Esophagus squamous epithelium (tissue), 5 donors: Measurements from ENCODE around the gene CNGB1. TPM values are rescaled to one million over a fixed set of nuclear protein-coding genes. Genes with fewer than 3 reads are reported as not detected.

ENCODE experiments used
- DNase-seq: peaks from one replicate; lab custom pipeline; 2025; lab: John Stamatoyannopoulos, UW
- H3K27ac ChIP-seq, 4 donors: fragments of 200-600 bp; sonication (generic); one replicate each; pipeline ENCODE4 v1.5.1; 2016 to 2019; ENCODE audit warnings: mild to moderate bottlenecking in 1 of 4
- H3K27me3 ChIP-seq, 4 donors: fragments of 200-600 bp; sonication (generic); 1 replicate in 3 of 4; 2 replicates in 1 of 4; pipeline versions ENCODE4 v1.5.1 to v1.6.0; 2017 to 2021; ENCODE audit warnings: antibody characterized with exemption in 1 of 4
- H3K36me3 ChIP-seq, 3 donors: fragments of 200-600 bp; sonication (generic); one replicate each; pipeline ENCODE4 v1.5.1; 2016 to 2019
- H3K4me1 ChIP-seq, 3 donors: fragments of 200-600 bp; sonication (generic); one replicate each; pipeline ENCODE4 v1.5.1; 2017 to 2019
- H3K4me3 ChIP-seq, 4 donors: fragments of 200-600 bp; sonication (generic); 1 replicate in 3 of 4; 2 replicates in 1 of 4; pipeline ENCODE4 v1.5.1; 2016 to 2019; ENCODE audit warnings: mild to moderate bottlenecking in 2 of 4, moderate library complexity in 1 of 4
- H3K9me3 ChIP-seq, 3 donors: fragments of 200-600 bp; sonication (generic); one replicate each; pipeline ENCODE4 v1.5.1; 2016 to 2019
- CTCF ChIP-seq, 6 experiments: fragments of 450-650 bp in 4 of 6; fragments of 200-600 bp in 2 of 6; sonication (generic) in 2 of 6; IDR thresholded peaks; one replicate each; pipeline ENCODE4 v1.5.1; 2016 to 2019; ENCODE audit warnings: antibody characterized with exemption in 6 of 6, mild to moderate bottlenecking in 4 of 6, moderate library complexity in 4 of 6
- POLR2A ChIP-seq, 4 donors: fragments of 450-650 bp; IDR thresholded peaks; one replicate each; pipeline ENCODE4 v1.6.1; 2017; ENCODE audit warnings: antibody characterized with exemption in 4 of 4, mild to moderate bottlenecking in 4 of 4, moderate library complexity in 3 of 4
- WGBS, 2 donors: methylation state at CpG; one replicate each; pipeline ENCODE4 v1.1.5; 2018; 5-methylcytosine and 5-hydroxymethylcytosine counted together
- intact Hi-C: fragments of 100-400 bp; cut with DNase I; formaldehyde crosslinking; loops from one replicate; pipeline ENCODE4 v1.15.0; 2022
- total RNA-seq, 4 donors: library from RNA; depleted of rRNA; stranded (reverse); fragments of >200 nt; gene quantifications; one replicate each; pipeline ENCODE4 v1.1.0, GENCODE V29; 2016
- donor health status: DM: yes; HTN: yes; CAD: no.

The CNGB1 gene
- total RNA-seq, 4 donors from 2014 or later: 0.04 TPM; not detected in 3

- Histone ChIP-seq H3K4me1 (peaks cover 17 to 71% (median 36%) of the 10 kb centered on the region in 3 donors), H3K4me3 (no peak overlapping the region), H3K36me3 (peaks cover 13 to 46% (median 20%) of the 10 kb centered on the region in 3 donors), H3K27me3 (no peaks in the 10 kb centered on the region), H3K9me3 (no peaks in the 10 kb centered on the region), H3K27ac (no peak overlapping the region)
- no peak for TF ChIP-seq CTCF (IDR thresholded peaks at IDR 0.05)
- TF ChIP-seq POLR2A (IDR thresholded peaks at IDR 0.05): no peak
- intact Hi-C loops: no loop called here
- WGBS, 2 donors: 95 to 99% methylated on average over 7 to 15 of the region's 36 CpGs
- no peak for DNase-seq
Measured at GRCh38 chr16:57997528-57998265, 26.8 kb upstream of the CNGB1 start.

- TF ChIP-seq POLR2A (IDR thresholded peaks at IDR 0.05) (no peak), CTCF (IDR thresholded peaks at IDR 0.05) (no peak)
- no peak for DNase-seq
- intact Hi-C loops: no loop called here
- no peak overlapping the region for H3K4me3 ChIP-seq
- H3K27me3 ChIP-seq: no peaks in the 10 kb centered on the region
- H3K9me3 ChIP-seq: no peaks in the 10 kb centered on the region
- no peak overlapping the region for H3K27ac ChIP-seq
- H3K36me3 ChIP-seq: peaks cover 13 to 42% (median 20%) of the 10 kb centered on the region in 3 donors
- WGBS, 2 donors: 98 to 100% methylated on average over 2 to 14 of the region's 35 CpGs
- H3K4me1 ChIP-seq: peaks cover 17 to 75% (median 36%) of the 10 kb centered on the region in 3 donors
Measured at GRCh38 chr16:57997176-57997527, 26.2 kb upstream of the CNGB1 start.

GRCh38 chr16:57996406-57997175 is 25.7 kb upstream of the CNGB1 start:
- H3K27me3 ChIP-seq: no peaks in the 10 kb centered on the region
- no peaks in the 10 kb centered on the region for H3K9me3 ChIP-seq
- TF ChIP-seq POLR2A (IDR thresholded peaks at IDR 0.05) (no peak), CTCF (IDR thresholded peaks at IDR 0.05) (no peak)
- no peak for DNase-seq
- intact Hi-C loops: no loop called here
- peaks cover 17 to 70% (median 31%) of the 10 kb centered on the region in 3 donors for H3K4me1 ChIP-seq
- H3K36me3 ChIP-seq: peaks cover 13 to 42% (median 20%) of the 10 kb centered on the region in 3 donors
- 94 to 97% methylated on average over 6 to 44 of the region's 62 CpGs for WGBS, 2 donors
- H3K4me3 ChIP-seq: no peak overlapping the region
- H3K27ac ChIP-seq: no peak overlapping the region

- TF ChIP-seq CTCF (IDR thresholded peaks at IDR 0.05): no peak
- no peak for TF ChIP-seq POLR2A (IDR thresholded peaks at IDR 0.05)
- peaks cover 17 to 63% (median 29%) of the 10 kb centered on the region in 3 donors for H3K4me1 ChIP-seq
- no peaks in the 10 kb centered on the region for H3K27me3 ChIP-seq
- H3K4me3 ChIP-seq: no peak overlapping the region
- 68 to 78% methylated on average over 7 to 10 of the region's 18 CpGs for WGBS, 2 donors
- intact Hi-C loops: no loop called here
- H3K36me3 ChIP-seq: peaks cover 13 to 42% (median 20%) of the 10 kb centered on the region in 3 donors
- H3K27ac ChIP-seq: no peak overlapping the region
- DNase-seq: no peak
- no peaks in the 10 kb centered on the region for H3K9me3 ChIP-seq
Measured at GRCh38 chr16:57995721-57996405, 24.9 kb upstream of the CNGB1 start.
